HAP-1 (cell line): ENCODE measurements around the gene CUL1.

Experiments
- DNase-seq, 2 experiments: peaks; one replicate each; pipeline ENCODE4 v3.0.0-alpha.2; 2016 to 2020; ENCODE audit warnings: low spot score in 2 of 2
- H3K27me3 ChIP-seq: fragments of 250-450 bp; sonication (Bioruptor Pico); 2 replicates; pipeline ENCODE4 v1.5.1; 2020; ENCODE audit warnings: low read depth, mild to moderate bottlenecking, moderate library complexity
- H3K36me3 ChIP-seq: fragments of 250-450 bp; sonication (Bioruptor Pico); replicated peaks from 2 replicates; pipeline ENCODE4 v1.5.1; 2020; ENCODE audit warnings: mild to moderate bottlenecking
- H3K4me1 ChIP-seq: fragments of 250-450 bp; sonication (Bioruptor Pico); 2 replicates; pipeline ENCODE4 v1.5.1; 2020; ENCODE audit warnings: mild to moderate bottlenecking
- H3K4me3 ChIP-seq: fragments of 250-450 bp; sonication (Bioruptor Pico); 2 replicates; pipeline ENCODE4 v1.5.1; 2020; ENCODE audit warnings: mild to moderate bottlenecking, moderate library complexity
- H3K9me3 ChIP-seq: fragments of 250-450 bp; sonication (Bioruptor Pico); 2 replicates; pipeline ENCODE4 v1.5.1; 2020; ENCODE audit warnings: mild to moderate bottlenecking, moderate library complexity
- in situ Hi-C: fragments of 300-500 bp; cut with MboI; formaldehyde crosslinking; loops from 3 replicates; pipeline ENCODE4 v1.14.3; 2020; ENCODE audit warnings: low sequenced_read_pairs, inconsistent platforms, mixed read lengths

Gene CUL1

DNA sequence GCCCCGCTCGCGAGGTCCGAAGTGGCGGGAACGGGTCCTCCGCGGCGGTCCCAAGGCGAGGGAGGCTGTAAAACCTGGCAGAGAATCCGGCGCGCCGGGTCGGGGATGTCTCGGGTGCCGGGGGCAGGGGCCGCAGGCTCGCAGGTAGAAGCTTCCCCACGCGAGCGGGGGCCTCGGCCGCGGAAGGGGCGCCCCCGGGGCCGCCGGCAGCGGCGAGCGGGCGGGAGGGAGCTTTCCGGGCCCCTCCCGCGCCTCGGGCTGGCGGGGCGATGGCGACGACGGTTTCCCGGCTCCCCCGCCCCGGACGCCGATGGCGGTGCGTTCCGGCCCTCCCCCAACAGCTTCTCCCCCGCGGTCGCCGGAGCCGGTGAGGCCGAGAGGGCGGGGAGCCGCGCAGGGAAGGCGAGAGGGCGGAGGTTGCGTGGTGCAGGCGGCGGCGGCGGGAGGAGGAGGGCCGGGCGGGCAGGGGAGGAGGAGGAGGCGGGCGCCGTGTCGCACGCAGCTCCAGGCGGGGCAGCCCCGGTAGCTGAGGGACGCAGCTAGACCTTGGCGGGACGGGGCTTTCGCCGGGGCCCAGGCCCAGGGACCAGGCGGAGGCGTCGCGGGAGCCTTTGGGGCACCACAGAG is at the start of gene CUL1:
TSS of gene CUL1 (plus strand) at position 507 of the 627 bp plus-strand sequence. CDS start 31,220 bp downstream, outside the sequence.
- H3K9me3 ChIP-seq: no peaks in the 10 kb centered on the region
- peak within 1 kb of the TSS; percentile 70 for H3K4me3 ChIP-seq
- H3K4me1 ChIP-seq: peaks cover 27% of the 10 kb centered on the region
- DNase-seq: peak; percentile 69 to 87
- H3K36me3 ChIP-seq: no peaks in the 10 kb centered on the region
- no peaks in the 10 kb centered on the region for H3K27me3 ChIP-seq
- in situ Hi-C loops: no loop called here

DNA sequence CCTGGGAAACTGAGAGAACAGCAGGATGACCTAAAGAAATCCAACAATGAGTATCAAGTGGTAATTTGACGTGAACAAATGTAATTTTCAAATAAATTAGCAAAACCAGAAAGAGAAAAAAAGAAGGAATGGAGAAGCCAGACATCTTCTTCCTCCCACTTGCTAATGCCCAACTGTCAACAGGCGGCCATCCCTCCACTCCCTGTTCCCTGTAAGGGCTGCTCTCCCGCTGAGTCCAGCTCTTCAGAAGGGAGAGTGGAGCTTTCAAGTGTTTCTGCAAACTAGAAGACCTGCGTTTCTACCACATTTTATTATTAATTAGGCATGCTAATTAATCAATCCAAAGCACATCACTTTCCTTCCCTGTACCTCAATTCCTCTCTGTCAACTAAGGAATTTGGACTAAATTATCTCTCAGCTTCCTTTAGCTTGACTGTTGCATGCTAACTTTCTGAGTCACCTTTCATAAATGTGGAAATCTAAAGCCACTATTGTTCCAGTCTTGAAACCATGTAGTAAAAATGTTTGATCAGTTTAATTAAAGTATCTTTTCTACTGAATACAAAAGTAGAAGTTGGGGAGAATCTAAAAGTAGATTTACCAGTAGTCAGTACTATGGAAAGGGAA is 48.4 kb upstream of the CUL1 start:
- Histone ChIP-seq H3K4me3 (no peak overlapping the region), H3K36me3 (no peaks in the 10 kb centered on the region), H3K4me1 (no peaks in the 10 kb centered on the region), H3K9me3 (no peaks in the 10 kb centered on the region), H3K27me3 (no peaks in the 10 kb centered on the region)
- in situ Hi-C loops: no loop called here
- no peak for DNase-seq

DNA sequence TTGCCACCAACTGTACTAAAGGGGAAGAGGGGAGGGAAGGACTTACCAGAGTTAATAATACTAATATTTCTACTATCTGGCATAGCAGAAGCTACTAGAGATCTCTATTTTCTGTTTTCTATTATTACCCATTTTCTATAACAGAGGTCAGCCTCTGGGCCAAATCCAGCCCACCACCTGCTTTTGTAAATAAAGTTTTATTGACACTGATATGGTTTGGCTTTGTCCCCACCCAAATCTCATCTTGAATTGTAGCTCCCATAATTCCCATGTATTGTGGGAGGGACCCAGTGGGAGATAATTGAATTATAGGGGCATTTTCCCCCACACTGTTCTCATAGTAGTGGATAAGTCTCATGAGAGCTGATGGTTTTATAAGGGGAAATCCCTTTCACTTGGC is 45.9 kb upstream of the CUL1 start:
- Histone ChIP-seq H3K27me3 (no peaks in the 10 kb centered on the region), H3K9me3 (no peaks in the 10 kb centered on the region), H3K36me3 (no peaks in the 10 kb centered on the region), H3K4me1 (no peaks in the 10 kb centered on the region), H3K4me3 (no peak overlapping the region)
- in situ Hi-C loops: no loop called here
- no peak for DNase-seq

DNA sequence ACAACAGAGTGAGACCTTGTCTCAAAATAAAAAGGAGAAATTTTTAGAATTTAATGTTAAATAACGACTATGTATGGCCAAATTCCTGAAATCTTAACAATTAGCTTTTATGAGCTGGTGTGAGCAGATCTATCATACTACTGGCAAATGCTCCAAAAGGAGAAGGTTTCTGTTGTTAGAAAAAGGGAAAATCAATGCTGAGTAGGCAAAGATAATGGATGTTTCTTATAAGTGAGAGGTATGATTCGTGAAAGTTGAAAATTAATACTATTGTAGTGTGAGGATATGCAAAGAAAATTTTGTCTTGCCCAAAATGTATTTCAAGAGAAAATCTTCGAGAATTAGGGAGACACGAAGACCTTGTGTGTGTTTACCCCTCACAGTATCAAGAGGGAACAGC is 40.8 kb upstream of the CUL1 start:
- Histone ChIP-seq H3K27me3 (no peaks in the 10 kb centered on the region), H3K4me3 (no peak overlapping the region), H3K36me3 (no peaks in the 10 kb centered on the region), H3K9me3 (no peaks in the 10 kb centered on the region), H3K4me1 (no peaks in the 10 kb centered on the region)
- DNase-seq: no peak
- in situ Hi-C loops: no loop called here

DNA sequence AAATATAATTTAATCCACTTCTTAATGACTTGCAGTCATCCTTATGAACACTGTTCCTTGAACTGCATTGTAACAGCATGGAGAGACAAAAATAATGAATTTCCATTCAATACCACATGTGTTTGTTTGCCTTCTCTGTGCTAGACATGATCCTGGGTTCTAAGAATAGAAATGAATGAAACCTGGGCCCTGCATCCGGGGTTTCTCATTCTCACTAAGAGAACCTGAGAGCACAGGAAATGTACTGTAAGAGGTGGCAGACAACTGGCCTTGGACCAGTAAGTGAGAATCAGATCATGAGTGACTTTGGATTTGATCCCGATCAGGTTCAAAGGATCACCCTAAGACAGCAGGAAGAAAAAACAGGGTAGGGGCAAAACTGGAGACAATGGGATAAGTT is 37.2 kb upstream of the CUL1 start:
- no peak for DNase-seq
- H3K9me3 ChIP-seq: no peaks in the 10 kb centered on the region
- no peaks in the 10 kb centered on the region for H3K36me3 ChIP-seq
- no peaks in the 10 kb centered on the region for H3K27me3 ChIP-seq
- no peak overlapping the region for H3K4me3 ChIP-seq
- in situ Hi-C loops: no loop called here
- H3K4me1 ChIP-seq: no peaks in the 10 kb centered on the region

DNA sequence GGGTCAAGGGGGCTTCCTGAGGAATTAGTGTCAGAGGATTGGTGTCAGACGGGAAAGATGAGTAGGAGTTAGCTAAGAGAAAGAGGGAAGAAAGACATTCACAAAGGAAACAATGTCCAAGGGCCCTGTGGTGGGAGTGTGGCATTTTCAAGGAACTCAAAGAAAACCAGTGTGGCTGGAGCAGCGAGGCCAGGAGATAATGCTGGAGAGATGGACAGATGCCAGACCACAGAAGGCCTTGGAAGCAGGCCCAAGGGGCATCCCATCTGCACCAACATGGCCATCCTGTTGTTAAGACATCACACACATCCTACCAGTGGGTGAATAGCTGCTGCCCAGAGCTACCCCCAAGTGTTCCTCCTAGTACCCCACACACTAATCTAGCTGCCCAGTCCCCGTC is 36.1 kb upstream of the CUL1 start:
- Histone ChIP-seq H3K4me1 (no peaks in the 10 kb centered on the region), H3K4me3 (no peak overlapping the region), H3K36me3 (no peaks in the 10 kb centered on the region), H3K9me3 (no peaks in the 10 kb centered on the region), H3K27me3 (no peaks in the 10 kb centered on the region)
- in situ Hi-C loops: no loop called here
- no peak for DNase-seq

DNA sequence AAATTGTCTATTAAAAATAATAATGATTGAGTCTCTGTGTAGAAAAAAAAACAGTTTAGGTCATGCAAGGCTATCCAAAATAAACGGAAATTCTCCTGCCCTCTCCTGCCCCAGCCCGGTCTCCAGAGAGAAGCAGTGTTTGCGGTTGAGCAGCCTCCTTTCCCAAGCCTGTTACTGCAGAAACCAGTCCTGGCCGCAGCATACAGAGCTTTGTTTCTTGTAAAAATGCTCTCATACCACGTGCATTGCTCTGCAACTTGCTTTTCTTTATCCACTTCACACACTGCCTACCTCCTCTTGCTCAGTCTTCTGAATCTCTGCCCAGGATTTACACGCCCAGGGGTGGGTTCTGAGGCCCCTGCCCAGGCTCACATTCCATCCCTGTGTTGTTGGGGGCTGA is 34.4 kb upstream of the CUL1 start:
- Histone ChIP-seq H3K4me1 (no peaks in the 10 kb centered on the region), H3K36me3 (no peaks in the 10 kb centered on the region), H3K9me3 (no peaks in the 10 kb centered on the region), H3K4me3 (no peak overlapping the region), H3K27me3 (no peaks in the 10 kb centered on the region)
- in situ Hi-C loops: no loop called here
- DNase-seq: no peak

DNA sequence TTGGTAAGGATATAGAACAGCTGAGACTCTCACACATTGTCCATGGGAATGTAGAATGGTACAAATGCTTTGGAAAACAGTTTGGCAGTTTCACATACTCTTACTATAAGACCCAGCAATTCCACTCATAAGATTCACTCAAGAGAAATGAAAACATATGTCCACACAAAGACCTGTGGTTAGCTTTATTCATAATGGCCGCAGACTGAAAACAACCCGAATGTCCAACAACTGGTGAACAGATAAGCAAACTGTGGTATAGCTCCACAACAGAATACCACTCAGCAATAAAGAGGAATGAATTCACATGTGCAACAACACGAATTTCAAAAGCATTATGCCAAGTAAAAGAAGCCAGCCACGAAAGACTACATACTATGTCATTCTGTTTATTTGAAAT is 33.5 kb upstream of the CUL1 start:
- DNase-seq: no peak
- H3K36me3 ChIP-seq: no peaks in the 10 kb centered on the region
- H3K4me1 ChIP-seq: no peaks in the 10 kb centered on the region
- in situ Hi-C loops: no loop called here
- no peaks in the 10 kb centered on the region for H3K9me3 ChIP-seq
- H3K4me3 ChIP-seq: no peak overlapping the region
- H3K27me3 ChIP-seq: no peaks in the 10 kb centered on the region

DNA sequence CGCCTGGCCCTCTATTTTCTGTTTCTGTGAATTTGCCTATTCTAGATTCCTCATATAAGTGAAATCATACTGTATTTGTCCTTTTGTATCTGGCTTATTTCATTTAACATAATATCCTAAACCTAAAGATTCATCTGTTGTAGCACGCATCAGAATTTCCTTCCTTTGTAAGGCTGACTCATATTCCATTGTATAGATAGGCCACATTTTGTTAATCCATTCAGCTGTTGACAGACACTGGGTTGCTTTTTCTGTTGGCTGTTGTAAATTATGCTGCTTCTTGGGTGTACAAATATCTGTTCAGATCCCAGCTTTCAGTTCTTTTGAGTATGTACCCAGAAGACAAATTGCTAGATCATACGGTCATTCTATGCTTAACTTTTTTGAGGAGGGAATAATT is 28.8 kb upstream of the CUL1 start:
- DNase-seq: no peak
- in situ Hi-C loops: no loop called here
- H3K36me3 ChIP-seq: no peaks in the 10 kb centered on the region
- H3K4me1 ChIP-seq: no peaks in the 10 kb centered on the region
- no peak overlapping the region for H3K4me3 ChIP-seq
- H3K9me3 ChIP-seq: no peaks in the 10 kb centered on the region
- no peaks in the 10 kb centered on the region for H3K27me3 ChIP-seq

DNA sequence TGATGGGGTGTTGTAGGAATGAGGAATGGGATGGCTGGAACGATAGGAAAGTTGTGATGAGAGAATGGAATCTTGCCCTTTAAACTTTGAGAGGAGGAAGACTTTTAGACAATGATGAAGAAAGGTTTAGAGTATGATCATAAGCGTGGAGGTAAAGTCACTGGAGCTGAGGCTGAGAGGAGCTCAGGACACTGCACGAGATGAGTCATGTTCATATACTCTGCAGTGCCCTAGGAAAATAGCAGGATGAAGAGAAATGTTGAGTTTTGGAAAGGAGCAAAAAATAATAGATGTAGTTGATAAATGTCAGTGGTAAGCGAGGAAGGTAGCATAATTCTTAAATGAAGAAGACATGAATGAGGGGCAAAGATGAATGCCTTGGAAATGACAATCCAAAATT is 28.3 kb upstream of the CUL1 start:
- no peak for DNase-seq
- no peaks in the 10 kb centered on the region for H3K36me3 ChIP-seq
- in situ Hi-C loops: no loop called here
- H3K27me3 ChIP-seq: no peaks in the 10 kb centered on the region
- H3K4me1 ChIP-seq: no peaks in the 10 kb centered on the region
- H3K9me3 ChIP-seq: no peaks in the 10 kb centered on the region
- no peak overlapping the region for H3K4me3 ChIP-seq

DNA sequence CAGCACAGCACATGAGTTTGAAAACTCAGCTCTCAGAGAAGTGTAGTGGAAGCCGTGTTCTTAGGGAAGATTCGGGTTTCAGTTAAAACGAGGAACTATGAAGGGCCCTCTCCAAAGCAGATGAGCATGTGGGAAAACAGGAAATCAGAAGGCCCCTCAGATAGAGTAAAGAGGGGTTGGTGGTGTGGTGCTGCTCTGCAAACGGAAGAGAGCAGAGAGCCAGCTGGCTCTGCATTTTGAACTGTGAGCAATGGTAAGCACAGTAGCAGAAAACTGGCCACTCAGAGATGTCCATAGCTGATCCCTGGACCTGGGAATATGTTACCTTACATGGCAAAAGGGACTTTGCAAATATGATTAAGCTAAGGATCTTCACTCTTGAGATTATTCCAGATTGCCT is 27.9 kb upstream of the CUL1 start:
- Histone ChIP-seq H3K27me3 (no peaks in the 10 kb centered on the region), H3K9me3 (no peaks in the 10 kb centered on the region), H3K4me1 (no peaks in the 10 kb centered on the region), H3K36me3 (no peaks in the 10 kb centered on the region), H3K4me3 (no peak overlapping the region)
- no peak for DNase-seq
- in situ Hi-C loops: no loop called here

DNA sequence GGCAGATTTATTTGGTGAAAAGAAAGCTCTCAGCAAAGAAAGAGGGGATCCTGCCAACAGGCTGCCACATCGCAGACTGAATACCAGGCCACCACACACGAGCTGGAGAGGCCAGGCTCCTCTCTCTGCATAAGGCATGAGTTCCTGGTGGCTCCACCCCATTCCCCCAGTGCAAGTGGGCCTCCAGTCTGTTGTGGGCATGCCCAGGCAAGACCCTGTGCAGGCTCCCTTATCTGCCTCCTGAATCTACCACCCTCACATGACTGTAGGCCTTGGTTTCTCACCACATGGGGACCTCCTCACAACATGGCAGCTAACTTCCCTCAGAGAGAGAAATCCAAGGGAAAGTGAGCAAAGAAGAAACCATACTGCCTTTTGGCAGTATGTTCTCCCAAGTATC is 26.7 kb upstream of the CUL1 start:
- H3K9me3 ChIP-seq: no peaks in the 10 kb centered on the region
- no peaks in the 10 kb centered on the region for H3K36me3 ChIP-seq
- no peaks in the 10 kb centered on the region for H3K27me3 ChIP-seq
- DNase-seq: peak in 1 of 2 experiments; percentile 14
- no peak overlapping the region for H3K4me3 ChIP-seq
- H3K4me1 ChIP-seq: no peaks in the 10 kb centered on the region
- in situ Hi-C loops: no loop called here

DNA sequence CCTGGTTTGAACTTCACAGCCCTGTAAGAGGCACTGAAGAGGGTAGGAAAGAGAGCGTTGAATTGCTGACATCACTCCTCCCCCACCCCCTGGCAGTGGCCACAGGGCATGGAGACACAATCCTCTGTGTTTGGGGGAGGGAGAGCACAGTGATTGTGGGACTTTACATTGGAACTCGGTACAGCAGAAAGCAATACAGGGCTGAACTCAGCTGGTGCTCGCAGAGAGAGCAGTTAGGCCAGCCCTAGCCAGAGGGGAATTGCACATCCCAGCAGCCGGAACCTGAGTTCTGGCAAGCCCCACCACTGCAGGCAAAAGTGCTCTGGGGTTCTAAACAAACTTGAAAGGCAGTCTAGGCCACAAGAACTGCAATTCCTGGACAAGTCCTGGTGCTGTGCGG is 24.0 kb upstream of the CUL1 start:
- H3K27me3 ChIP-seq: peaks cover 5% of the 10 kb centered on the region; the same call in 1 of the 2 replicates
- DNase-seq: no peak
- H3K9me3 ChIP-seq: no peaks in the 10 kb centered on the region
- no peaks in the 10 kb centered on the region for H3K36me3 ChIP-seq
- H3K4me1 ChIP-seq: no peaks in the 10 kb centered on the region; the same call in 1 of the 2 replicates
- H3K4me3 ChIP-seq: no peak overlapping the region
- in situ Hi-C loops: no loop called here

DNA sequence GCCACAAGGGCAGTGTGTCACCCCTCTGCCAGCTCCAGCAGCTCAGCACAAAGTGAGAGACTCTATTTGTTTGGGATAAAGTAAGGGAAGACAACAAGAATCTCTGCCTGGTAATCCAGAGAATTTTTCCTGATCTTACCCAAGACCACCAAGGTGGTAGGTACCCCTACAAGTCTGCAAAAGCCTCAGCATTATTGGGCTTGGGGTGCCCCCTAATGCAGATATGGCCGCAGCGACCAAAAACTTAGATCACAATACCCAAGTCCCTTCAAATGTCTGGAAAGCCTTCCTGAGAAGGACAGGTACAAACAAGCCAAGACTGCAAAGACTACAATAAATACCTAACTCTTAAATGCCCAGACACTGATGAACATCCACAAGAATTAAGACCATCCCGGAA is 22.4 kb upstream of the CUL1 start:
- H3K4me1 ChIP-seq: no peaks in the 10 kb centered on the region; the same call in 1 of the 2 replicates
- in situ Hi-C loops: no loop called here
- no peak for DNase-seq

DNA sequence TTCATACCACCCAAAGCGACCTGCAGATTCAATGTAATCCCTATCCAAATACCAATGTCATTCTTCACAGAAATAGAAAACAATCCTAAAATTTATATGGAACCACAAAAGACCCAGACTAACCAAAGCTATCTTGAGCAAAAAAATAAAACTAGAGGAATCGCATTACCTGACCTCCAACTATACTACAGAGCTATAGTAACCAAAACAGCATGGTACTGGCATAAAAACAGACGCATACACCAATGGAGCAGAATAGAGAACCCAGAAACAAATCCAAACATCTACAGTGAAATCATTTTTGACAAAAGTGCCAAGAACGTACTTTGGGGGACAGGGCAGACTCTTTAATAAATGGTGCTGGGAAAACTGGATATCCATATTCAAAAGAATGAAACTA is 16.9 kb upstream of the CUL1 start:
- Histone ChIP-seq H3K4me1 (no peaks in the 10 kb centered on the region; the same call in 1 of the 2 replicates), H3K9me3 (no peaks in the 10 kb centered on the region), H3K27me3 (peaks cover 5% of the 10 kb centered on the region; the same call in 1 of the 2 replicates), H3K4me3 (no peak overlapping the region), H3K36me3 (no peaks in the 10 kb centered on the region)
- DNase-seq: no peak
- in situ Hi-C loops: no loop called here

More for the DNA sequence above, 22.4 kb upstream of the CUL1 start:
- H3K27me3 ChIP-seq: peaks cover 5% of the 10 kb centered on the region; the same call in 1 of the 2 replicates
- H3K36me3 ChIP-seq: no peaks in the 10 kb centered on the region
- H3K9me3 ChIP-seq: no peaks in the 10 kb centered on the region
- no peak overlapping the region for H3K4me3 ChIP-seq
